ENCODE data around the gene SLC15A4. TPM values are rescaled to one million over a fixed set of nuclear protein-coding genes. Genes with fewer than 3 reads are reported as not detected.

SLC15A4 gene
- total and polyA plus RNA-seq, 2 of the 4 experiments (the other 2 are of a cell fraction), result 15.4 to 21.9 TPM

DNA sequence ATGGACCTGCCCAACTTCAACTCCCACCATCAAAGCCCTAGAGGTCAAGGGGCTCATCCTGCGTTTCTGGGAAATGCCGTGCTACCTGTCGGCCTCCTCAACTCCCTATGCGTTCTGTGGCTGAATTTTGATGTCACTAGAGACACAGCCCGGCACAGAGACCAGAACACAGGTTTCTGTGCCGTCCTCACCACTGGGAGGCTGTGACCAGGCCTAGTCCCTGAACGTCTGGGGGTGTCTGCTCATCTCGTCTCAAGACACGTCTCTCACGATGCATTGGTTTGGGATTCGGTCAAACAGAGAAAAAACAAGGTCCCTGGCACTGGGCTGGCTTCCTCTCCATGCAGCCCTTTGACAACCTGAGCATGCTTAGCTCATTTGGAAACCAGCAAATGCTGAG lies 33.5 kb downstream of the SLC15A4 start:
- dilution Hi-C loops (cut with HindIII; ENCODE audit: low sequenced_read_pairs, unreplicated experiment) (no loop called here), in situ Hi-C loops (cut with MboI; ENCODE audit: low sequenced_read_pairs) (loop anchor here (25.0 kb wide), 1 partner anchor 1947 kb away; no protein-coding TSS in a partner anchor)
- H3K27ac ChIP-seq (ENCODE audit: insufficient read depth, low read length), result no peak overlapping the region

More for the DNA sequence above, 33.5 kb downstream of the SLC15A4 start:
- no peak overlapping the region for H2BK20ac ChIP-seq (ENCODE audit: low read depth, low read length)
- DNase-seq, result no peak
- no peak overlapping the region for H3K18ac ChIP-seq (ENCODE audit: low read depth, low read length)
- no peak for ATAC-seq (ENCODE audit: low read depth)
- no peak overlapping the region for H3K9ac ChIP-seq (ENCODE audit: low read depth, low read length)
- no peak overlapping the region for H2BK5ac ChIP-seq (ENCODE audit: low read depth, low read length, poor library complexity, severe bottlenecking)
- H3K4me3 ChIP-seq (ENCODE audit: insufficient read depth, low read depth, low read length), result no peak overlapping the region
- H4K20me1 ChIP-seq (ENCODE audit: insufficient read depth, low read length), result no peaks in the 10 kb centered on the region
- no peak overlapping the region for H4K91ac ChIP-seq (ENCODE audit: insufficient read depth, low read depth, low read length)
- H2AK9ac ChIP-seq (replicated peaks; ENCODE audit: low read depth, low read length, poor library complexity), result peak overlapping the region; percentile 40
- intact Hi-C loops (cut with micrococcal nuclease), result no loop called here
- H3K9me1 ChIP-seq (ENCODE audit: insufficient read depth, low read length), result no peaks in the 10 kb centered on the region
- H3K4ac ChIP-seq (ENCODE audit: low read depth, low read length), result no peak overlapping the region
- H3K9me3 ChIP-seq (ENCODE audit: control insufficient read depth, insufficient read depth, low read length), result no peaks in the 10 kb centered on the region
- no peak overlapping the region for H2BK120ac ChIP-seq (ENCODE audit: low read depth, low read length)
- no peak overlapping the region for H3K4me2 ChIP-seq (ENCODE audit: low read depth, low read length)
- 88% methylated on average over 4 of the region's 11 CpGs; no CpG with 5 or more reads in 1 of the 2 experiments for WGBS, 2 experiments (ENCODE audit: extremely low coverage in 2 of 2, insufficient read length in 1 of 2)
- no peak overlapping the region for H4K5ac ChIP-seq (ENCODE audit: low read depth, low read length)
- no peak overlapping the region for H3K14ac ChIP-seq (replicated peaks; ENCODE audit: low read depth, low read length)
- ChIA-PET CTCF (no interaction called here), POLR2A (ENCODE audit: unreplicated experiment) (no interaction called here)
- peaks cover 2 to 6% of the 10 kb centered on the region in 2 experiments; a peak in 3 of 4 replicates for H3K79me1 ChIP-seq (ENCODE audit: low read depth in 1 of 2, low read length in 2 of 2)
- peaks cover 26% of the 10 kb centered on the region for H3K36me3 ChIP-seq (ENCODE audit: control insufficient read depth, insufficient read depth, low read length)
- no peak overlapping the region for H4K8ac ChIP-seq (ENCODE audit: low read depth in 2 of 2, low read length in 2 of 2)
- no peaks in the 10 kb centered on the region for H3K4me1 ChIP-seq (ENCODE audit: control insufficient read depth, insufficient read depth, low read length)
- H3K56ac ChIP-seq (ENCODE audit: extremely low read depth, insufficient read depth, low read length), result no peak overlapping the region
- no peak for TF ChIP-seq MAZ (IDR thresholded peaks at IDR 0.05; ENCODE audit: borderline replicate concordance, low read depth, low read length)
- TF ChIP-seq FOS (IDR thresholded peaks at IDR 0.05; ENCODE audit: low read depth, low read length), result no peak
- TF ChIP-seq SMC3 (IDR thresholded peaks at IDR 0.05; ENCODE audit: low read depth, low read length), result no peak
- TF ChIP-seq, protein P1, sequence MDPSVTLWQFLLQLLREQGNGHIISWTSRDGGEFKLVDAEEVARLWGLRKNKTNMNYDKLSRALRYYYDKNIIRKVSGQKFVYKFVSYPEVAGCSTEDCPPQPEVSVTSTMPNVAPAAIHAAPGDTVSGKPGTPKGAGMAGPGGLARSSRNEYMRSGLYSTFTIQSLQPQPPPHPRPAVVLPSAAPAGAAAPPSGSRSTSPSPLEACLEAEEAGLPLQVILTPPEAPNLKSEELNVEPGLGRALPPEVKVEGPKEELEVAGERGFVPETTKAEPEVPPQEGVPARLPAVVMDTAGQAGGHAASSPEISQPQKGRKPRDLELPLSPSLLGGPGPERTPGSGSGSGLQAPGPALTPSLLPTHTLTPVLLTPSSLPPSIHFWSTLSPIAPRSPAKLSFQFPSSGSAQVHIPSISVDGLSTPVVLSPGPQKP (IDR thresholded peaks at IDR 0.05; ENCODE audit: borderline replicate concordance, low read depth, low read length), result no peak
- TF ChIP-seq RAD21 (IDR thresholded peaks at IDR 0.05; ENCODE audit: low read length), result no peak
- TF ChIP-seq CEBPB (IDR thresholded peaks at IDR 0.05; ENCODE audit: low read depth, low read length), result no peak
- TF ChIP-seq RFX5 (IDR thresholded peaks at IDR 0.05; ENCODE audit: low read depth, low read length), result no peak
- no peak for TF ChIP-seq RCOR1 (IDR thresholded peaks at IDR 0.05; ENCODE audit: insufficient replicate concordance, low read length)
- TF ChIP-seq CHD1 (IDR thresholded peaks at IDR 0.05; ENCODE audit: low read depth, low read length), result no peak
- TF ChIP-seq, protein P2, sequence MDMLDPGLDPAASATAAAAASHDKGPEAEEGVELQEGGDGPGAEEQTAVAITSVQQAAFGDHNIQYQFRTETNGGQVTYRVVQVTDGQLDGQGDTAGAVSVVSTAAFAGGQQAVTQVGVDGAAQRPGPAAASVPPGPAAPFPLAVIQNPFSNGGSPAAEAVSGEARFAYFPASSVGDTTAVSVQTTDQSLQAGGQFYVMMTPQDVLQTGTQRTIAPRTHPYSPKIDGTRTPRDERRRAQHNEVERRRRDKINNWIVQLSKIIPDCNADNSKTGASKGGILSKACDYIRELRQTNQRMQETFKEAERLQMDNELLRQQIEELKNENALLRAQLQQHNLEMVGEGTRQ (IDR thresholded peaks at IDR 0.05; ENCODE audit: low read depth, low read length), result no peak
- no peak for TF ChIP-seq MAFK (IDR thresholded peaks at IDR 0.05; ENCODE audit: low read depth, low read length)
- no peak for TF ChIP-seq POLR2A (IDR thresholded peaks at IDR 0.05; ENCODE audit: low read depth, low read length)
- TF ChIP-seq MXI1 (IDR thresholded peaks at IDR 0.05; ENCODE audit: borderline replicate concordance, low read depth, low read length), result no peak
- no peak for TF ChIP-seq BHLHE40 (IDR thresholded peaks at IDR 0.05; ENCODE audit: low read depth, low read length)
- TF ChIP-seq NFE2L2 (IDR thresholded peaks at IDR 0.05; ENCODE audit: low read depth, low read length), result no peak
- TF ChIP-seq, protein P3, sequence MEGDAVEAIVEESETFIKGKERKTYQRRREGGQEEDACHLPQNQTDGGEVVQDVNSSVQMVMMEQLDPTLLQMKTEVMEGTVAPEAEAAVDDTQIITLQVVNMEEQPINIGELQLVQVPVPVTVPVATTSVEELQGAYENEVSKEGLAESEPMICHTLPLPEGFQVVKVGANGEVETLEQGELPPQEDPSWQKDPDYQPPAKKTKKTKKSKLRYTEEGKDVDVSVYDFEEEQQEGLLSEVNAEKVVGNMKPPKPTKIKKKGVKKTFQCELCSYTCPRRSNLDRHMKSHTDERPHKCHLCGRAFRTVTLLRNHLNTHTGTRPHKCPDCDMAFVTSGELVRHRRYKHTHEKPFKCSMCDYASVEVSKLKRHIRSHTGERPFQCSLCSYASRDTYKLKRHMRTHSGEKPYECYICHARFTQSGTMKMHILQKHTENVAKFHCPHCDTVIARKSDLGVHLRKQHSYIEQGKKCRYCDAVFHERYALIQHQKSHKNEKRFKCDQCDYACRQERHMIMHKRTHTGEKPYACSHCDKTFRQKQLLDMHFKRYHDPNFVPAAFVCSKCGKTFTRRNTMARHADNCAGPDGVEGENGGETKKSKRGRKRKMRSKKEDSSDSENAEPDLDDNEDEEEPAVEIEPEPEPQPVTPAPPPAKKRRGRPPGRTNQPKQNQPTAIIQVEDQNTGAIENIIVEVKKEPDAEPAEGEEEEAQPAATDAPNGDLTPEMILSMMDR (conservative IDR thresholded peaks at IDR 0.05; ENCODE audit: low read depth, low read length), result no peak
- no peak overlapping the region for H2AFZ ChIP-seq (replicated peaks; ENCODE audit: low read length, poor library complexity)
- H3K27me3 ChIP-seq (ENCODE audit: control insufficient read depth, insufficient read depth, low read length), result no peaks in the 10 kb centered on the region
- BruUV-seq (replicated peaks), result no TSS peak
- no peak overlapping the region for H3K23ac ChIP-seq (ENCODE audit: low read depth, low read length)
- H2AK5ac ChIP-seq (ENCODE audit: low read depth, low read length), result no peak overlapping the region
- no peak overlapping the region for H2BK15ac ChIP-seq (ENCODE audit: low read depth, low read length)

Measured in IMR-90 (cell line).